SK-N-SH treated with all-trans-retinoic acid at 6 μM for 48 hours (cell line): ENCODE results near the gene SLC6A3.

Experiments
- ARNTL ChIP-seq: fragments of 450-650 bp; formaldehyde crosslinking; IDR thresholded peaks from 2 replicates; pipeline ENCODE4 v1.5.0; 2020; ENCODE audit warnings: low read depth, mild to moderate bottlenecking, moderate library complexity, borderline replicate concordance
- ISL1 ChIP-seq: fragments of 250-450 bp; sonication (Bioruptor Pico); IDR thresholded peaks from 2 replicates; pipeline ENCODE4 v2.1.2; 2022; ENCODE audit warnings: mild to moderate bottlenecking, moderate library complexity
- RARB ChIP-seq: fragments of 250-450 bp; sonication (Bioruptor Pico); IDR thresholded peaks from 2 replicates; pipeline ENCODE4 v1.8.0; 2021; ENCODE audit warnings: mild to moderate bottlenecking, moderate library complexity
- SNAI2 ChIP-seq: fragments of 250-450 bp; sonication (Bioruptor Pico); IDR thresholded peaks from 2 replicates; pipeline ENCODE4 v1.5.0; 2020; ENCODE audit warnings: mild to moderate bottlenecking, moderate library complexity
- ZFP3 ChIP-seq: fragments of 250-450 bp; sonication (Bioruptor Pico); IDR thresholded peaks from 2 replicates; pipeline ENCODE4 v1.5.0; 2020; ENCODE audit warnings: mild to moderate bottlenecking, moderate library complexity
- ZFP30 ChIP-seq: fragments of 450-650 bp; formaldehyde crosslinking; IDR thresholded peaks from 2 replicates; pipeline ENCODE4 v1.5.0; 2022; ENCODE audit warnings: mild to moderate bottlenecking, moderate library complexity
- ZNF565 ChIP-seq: fragments of 450-650 bp; formaldehyde crosslinking; conservative IDR thresholded peaks from 2 replicates; pipeline ENCODE4 v1.5.0; 2020; ENCODE audit warnings: low read depth, mild to moderate bottlenecking, moderate library complexity
- ZNF70 ChIP-seq: fragments of 450-650 bp; formaldehyde crosslinking; IDR thresholded peaks from 2 replicates; pipeline ENCODE4 v1.5.0; 2020; ENCODE audit warnings: mild to moderate bottlenecking, moderate library complexity
- ZNF8 ChIP-seq: fragments of 450-650 bp; formaldehyde crosslinking; IDR thresholded peaks from 2 replicates; pipeline ENCODE4 v1.5.0; 2020; ENCODE audit warnings: mild to moderate bottlenecking, moderate library complexity
- TF ChIP-seq, protein P1 (sequence below): fragments of 250-450 bp; sonication (Bioruptor Pico); IDR thresholded peaks from 2 replicates; pipeline ENCODE4 v1.8.0; 2021; ENCODE audit warnings: low read depth, mild to moderate bottlenecking, moderate library complexity, borderline replicate concordance
- TF ChIP-seq, protein P2 (sequence below): fragments of 250-450 bp; sonication (Bioruptor Pico); IDR thresholded peaks from 2 replicates; pipeline ENCODE4 v1.8.0; 2020; ENCODE audit warnings: mild to moderate bottlenecking, moderate library complexity, borderline replicate concordance
- TF ChIP-seq, protein P3 (sequence below): fragments of 250-450 bp; sonication (Bioruptor Pico); IDR thresholded peaks from 2 replicates; pipeline ENCODE4 v1.5.0; 2020; ENCODE audit warnings: mild to moderate bottlenecking, moderate library complexity

DNA sequence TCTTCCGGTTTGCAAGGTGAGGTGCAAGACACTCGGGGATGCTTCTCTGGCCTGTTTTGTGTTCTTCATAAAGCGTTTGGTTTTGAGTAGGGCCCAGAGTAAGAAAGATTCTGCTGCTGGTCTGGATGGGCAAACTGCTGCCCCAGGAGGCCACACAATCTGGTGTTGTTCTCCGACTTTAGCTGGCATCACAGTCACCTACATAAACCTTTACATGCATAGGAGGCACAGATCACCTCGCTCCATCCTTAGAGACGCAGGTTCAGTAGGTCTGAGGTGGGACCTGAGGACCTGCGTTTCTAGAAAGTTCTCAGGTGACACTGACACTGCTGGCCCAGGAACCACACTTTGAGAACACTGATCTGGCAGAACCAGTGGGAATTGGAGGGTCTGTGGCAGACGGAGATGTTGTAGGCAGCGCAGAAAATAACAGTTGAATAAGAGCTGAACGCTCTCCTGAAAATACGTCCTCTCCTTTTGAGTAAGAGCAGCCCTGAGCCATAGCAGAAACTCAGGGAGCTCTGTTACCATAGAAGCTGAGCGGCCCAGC is 3.9 kb upstream of the SLC6A3 start:
- TF ChIP-seq ZNF8 (CRISPR knock-in tag): no peak
- no peak for TF ChIP-seq ARNTL (CRISPR knock-in tag)
- TF ChIP-seq, protein P1, sequence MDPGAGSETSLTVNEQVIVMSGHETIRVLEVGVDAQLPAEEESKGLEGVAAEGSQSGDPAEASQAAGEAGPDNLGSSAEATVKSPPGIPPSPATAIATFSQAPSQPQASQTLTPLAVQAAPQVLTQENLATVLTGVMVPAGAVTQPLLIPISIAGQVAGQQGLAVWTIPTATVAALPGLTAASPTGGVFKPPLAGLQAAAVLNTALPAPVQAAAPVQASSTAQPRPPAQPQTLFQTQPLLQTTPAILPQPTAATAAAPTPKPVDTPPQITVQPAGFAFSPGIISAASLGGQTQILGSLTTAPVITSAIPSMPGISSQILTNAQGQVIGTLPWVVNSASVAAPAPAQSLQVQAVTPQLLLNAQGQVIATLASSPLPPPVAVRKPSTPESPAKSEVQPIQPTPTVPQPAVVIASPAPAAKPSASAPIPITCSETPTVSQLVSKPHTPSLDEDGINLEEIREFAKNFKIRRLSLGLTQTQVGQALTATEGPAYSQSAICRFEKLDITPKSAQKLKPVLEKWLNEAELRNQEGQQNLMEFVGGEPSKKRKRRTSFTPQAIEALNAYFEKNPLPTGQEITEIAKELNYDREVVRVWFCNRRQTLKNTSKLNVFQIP (CRISPR knock-in tag): no peak
- no peak for TF ChIP-seq ZNF565 (CRISPR knock-in tag)
- TF ChIP-seq ISL1 (CRISPR knock-in tag): no peak
- TF ChIP-seq SNAI2: no peak
- no peak for TF ChIP-seq ZFP30 (CRISPR knock-in tag)
- TF ChIP-seq, protein P2, sequence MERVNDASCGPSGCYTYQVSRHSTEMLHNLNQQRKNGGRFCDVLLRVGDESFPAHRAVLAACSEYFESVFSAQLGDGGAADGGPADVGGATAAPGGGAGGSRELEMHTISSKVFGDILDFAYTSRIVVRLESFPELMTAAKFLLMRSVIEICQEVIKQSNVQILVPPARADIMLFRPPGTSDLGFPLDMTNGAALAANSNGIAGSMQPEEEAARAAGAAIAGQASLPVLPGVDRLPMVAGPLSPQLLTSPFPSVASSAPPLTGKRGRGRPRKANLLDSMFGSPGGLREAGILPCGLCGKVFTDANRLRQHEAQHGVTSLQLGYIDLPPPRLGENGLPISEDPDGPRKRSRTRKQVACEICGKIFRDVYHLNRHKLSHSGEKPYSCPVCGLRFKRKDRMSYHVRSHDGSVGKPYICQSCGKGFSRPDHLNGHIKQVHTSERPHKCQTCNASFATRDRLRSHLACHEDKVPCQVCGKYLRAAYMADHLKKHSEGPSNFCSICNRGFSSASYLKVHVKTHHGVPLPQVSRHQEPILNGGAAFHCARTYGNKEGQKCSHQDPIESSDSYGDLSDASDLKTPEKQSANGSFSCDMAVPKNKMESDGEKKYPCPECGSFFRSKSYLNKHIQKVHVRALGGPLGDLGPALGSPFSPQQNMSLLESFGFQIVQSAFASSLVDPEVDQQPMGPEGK (CRISPR knock-in tag): no peak
- TF ChIP-seq ZNF70 (CRISPR knock-in tag): no peak
- TF ChIP-seq, protein P3, sequence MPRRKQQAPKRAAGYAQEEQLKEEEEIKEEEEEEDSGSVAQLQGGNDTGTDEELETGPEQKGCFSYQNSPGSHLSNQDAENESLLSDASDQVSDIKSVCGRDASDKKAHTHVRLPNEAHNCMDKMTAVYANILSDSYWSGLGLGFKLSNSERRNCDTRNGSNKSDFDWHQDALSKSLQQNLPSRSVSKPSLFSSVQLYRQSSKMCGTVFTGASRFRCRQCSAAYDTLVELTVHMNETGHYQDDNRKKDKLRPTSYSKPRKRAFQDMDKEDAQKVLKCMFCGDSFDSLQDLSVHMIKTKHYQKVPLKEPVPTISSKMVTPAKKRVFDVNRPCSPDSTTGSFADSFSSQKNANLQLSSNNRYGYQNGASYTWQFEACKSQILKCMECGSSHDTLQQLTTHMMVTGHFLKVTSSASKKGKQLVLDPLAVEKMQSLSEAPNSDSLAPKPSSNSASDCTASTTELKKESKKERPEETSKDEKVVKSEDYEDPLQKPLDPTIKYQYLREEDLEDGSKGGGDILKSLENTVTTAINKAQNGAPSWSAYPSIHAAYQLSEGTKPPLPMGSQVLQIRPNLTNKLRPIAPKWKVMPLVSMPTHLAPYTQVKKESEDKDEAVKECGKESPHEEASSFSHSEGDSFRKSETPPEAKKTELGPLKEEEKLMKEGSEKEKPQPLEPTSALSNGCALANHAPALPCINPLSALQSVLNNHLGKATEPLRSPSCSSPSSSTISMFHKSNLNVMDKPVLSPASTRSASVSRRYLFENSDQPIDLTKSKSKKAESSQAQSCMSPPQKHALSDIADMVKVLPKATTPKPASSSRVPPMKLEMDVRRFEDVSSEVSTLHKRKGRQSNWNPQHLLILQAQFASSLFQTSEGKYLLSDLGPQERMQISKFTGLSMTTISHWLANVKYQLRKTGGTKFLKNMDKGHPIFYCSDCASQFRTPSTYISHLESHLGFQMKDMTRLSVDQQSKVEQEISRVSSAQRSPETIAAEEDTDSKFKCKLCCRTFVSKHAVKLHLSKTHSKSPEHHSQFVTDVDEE (CRISPR knock-in tag): no peak
- TF ChIP-seq ZFP3 (CRISPR knock-in tag): no peak
- TF ChIP-seq RARB (CRISPR knock-in tag): no peak
